NCI-H146 treated with DMSO at 0.1 percent for 48 hours (cell line): ENCODE data around the gene ZNF467.
A peak's percentile ranks its signal among the peaks of the same experiment; 100 is the strongest.

Source experiments
- DNase-seq: peaks from one replicate; lab custom pipeline; 2025; ENCODE audit not compliant: unreplicated experiment; lab: John Stamatoyannopoulos, UW

The ZNF467 gene

GRCh38 chr7:149772241-149772955 lies 990 bp downstream of the ZNF467 start:
- no peak for DNase-seq

GRCh38 chr7:149771720-149772240 lies 1.6 kb downstream of the ZNF467 start:
- DNase-seq, result peak; percentile 52

GRCh38 chr7:149770728-149771636 lies 2.4 kb downstream of the ZNF467 start:
- no peak for DNase-seq

- DNase-seq, result no peak
Measured at GRCh38 chr7:149769915-149770314, 3.5 kb downstream of the ZNF467 start.

GRCh38 chr7:149768931-149769330 lies 4.5 kb downstream of the ZNF467 start:
- no peak for DNase-seq

GRCh38 chr7:149767068-149767467 lies 6.3 kb downstream of the ZNF467 start:
- DNase-seq, result no peak

GRCh38 chr7:149766135-149766675 lies 7.2 kb downstream of the ZNF467 start:
- no peak for DNase-seq

GRCh38 chr7:149765399-149766121 lies 7.8 kb downstream of the ZNF467 start:
- DNase-seq, result no peak

GRCh38 chr7:149764481-149765398 lies 8.6 kb downstream of the ZNF467 start:
- no peak for DNase-seq

- no peak for DNase-seq
Measured at GRCh38 chr7:149763563-149764240, 9.7 kb downstream of the ZNF467 start.

- DNase-seq, result no peak
Measured at GRCh38 chr7:149762610-149763009, 10.8 kb downstream of the ZNF467 start.

GRCh38 chr7:149762089-149762488 lies 11.3 kb downstream of the ZNF467 start:
- no peak for DNase-seq

GRCh38 chr7:149761307-149761706 lies 12.1 kb downstream of the ZNF467 start:
- no peak for DNase-seq

- no peak for DNase-seq
Measured at GRCh38 chr7:149760538-149760937, 12.8 kb downstream of the ZNF467 start.

GRCh38 chr7:149759093-149759860 lies 14.1 kb downstream of the ZNF467 start:
- no peak for DNase-seq

GRCh38 chr7:149753375-149754233 lies 19.8 kb downstream of the ZNF467 start:
- DNase-seq, result no peak

GRCh38 chr7:149752646-149753045 lies 20.7 kb downstream of the ZNF467 start:
- DNase-seq, result no peak
